Measurements from ENCODE around the gene SMPD3.

DNA sequence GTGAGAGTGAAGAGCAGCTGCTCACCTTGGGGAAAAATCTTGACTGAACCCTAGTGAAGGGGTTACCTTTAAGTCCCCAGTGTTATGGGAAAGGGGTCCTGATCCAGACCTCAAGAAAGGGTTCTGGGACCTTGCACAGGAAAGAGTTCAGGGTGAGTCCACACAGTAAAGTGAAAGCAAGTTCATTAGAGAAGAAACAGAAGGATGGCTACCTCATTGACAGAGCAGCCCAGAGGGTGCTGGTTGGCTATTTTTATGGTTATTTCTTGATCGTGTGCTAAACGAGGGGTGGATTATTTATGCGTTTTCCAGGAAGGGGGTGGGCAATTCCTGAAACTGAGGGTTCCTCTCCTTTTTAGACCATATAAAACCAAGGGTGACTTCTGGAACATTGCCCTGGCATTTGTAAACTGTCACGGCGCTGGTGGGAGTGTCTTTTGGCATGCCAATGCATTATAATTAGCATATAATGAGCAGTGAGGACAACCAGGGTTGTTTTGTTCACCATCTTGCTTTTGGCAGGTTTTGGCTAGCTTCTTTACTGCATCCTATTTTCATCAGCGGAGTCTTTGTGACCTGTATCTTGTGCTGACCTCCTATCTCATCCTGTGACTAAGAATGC is 58.4 kb downstream of the SMPD3 start:
- TF ChIP-seq, protein P1, sequence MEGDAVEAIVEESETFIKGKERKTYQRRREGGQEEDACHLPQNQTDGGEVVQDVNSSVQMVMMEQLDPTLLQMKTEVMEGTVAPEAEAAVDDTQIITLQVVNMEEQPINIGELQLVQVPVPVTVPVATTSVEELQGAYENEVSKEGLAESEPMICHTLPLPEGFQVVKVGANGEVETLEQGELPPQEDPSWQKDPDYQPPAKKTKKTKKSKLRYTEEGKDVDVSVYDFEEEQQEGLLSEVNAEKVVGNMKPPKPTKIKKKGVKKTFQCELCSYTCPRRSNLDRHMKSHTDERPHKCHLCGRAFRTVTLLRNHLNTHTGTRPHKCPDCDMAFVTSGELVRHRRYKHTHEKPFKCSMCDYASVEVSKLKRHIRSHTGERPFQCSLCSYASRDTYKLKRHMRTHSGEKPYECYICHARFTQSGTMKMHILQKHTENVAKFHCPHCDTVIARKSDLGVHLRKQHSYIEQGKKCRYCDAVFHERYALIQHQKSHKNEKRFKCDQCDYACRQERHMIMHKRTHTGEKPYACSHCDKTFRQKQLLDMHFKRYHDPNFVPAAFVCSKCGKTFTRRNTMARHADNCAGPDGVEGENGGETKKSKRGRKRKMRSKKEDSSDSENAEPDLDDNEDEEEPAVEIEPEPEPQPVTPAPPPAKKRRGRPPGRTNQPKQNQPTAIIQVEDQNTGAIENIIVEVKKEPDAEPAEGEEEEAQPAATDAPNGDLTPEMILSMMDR (conservative IDR thresholded peaks at IDR 0.05; ENCODE audit: low read depth, low read length) = no peak
- no peak for TF ChIP-seq EZH2 (IDR thresholded peaks at IDR 0.05; ENCODE audit: borderline replicate concordance, low read depth, low read length, poor library complexity, severe bottlenecking)
